ENCODE measurements around the gene CYTH1. TPM values are rescaled to one million over a fixed set of nuclear protein-coding genes. Genes with fewer than 3 reads are reported as not detected.

Gene CYTH1
- total RNA-seq, 1 donor from 2014 or later, result 25.0 TPM

DNA sequence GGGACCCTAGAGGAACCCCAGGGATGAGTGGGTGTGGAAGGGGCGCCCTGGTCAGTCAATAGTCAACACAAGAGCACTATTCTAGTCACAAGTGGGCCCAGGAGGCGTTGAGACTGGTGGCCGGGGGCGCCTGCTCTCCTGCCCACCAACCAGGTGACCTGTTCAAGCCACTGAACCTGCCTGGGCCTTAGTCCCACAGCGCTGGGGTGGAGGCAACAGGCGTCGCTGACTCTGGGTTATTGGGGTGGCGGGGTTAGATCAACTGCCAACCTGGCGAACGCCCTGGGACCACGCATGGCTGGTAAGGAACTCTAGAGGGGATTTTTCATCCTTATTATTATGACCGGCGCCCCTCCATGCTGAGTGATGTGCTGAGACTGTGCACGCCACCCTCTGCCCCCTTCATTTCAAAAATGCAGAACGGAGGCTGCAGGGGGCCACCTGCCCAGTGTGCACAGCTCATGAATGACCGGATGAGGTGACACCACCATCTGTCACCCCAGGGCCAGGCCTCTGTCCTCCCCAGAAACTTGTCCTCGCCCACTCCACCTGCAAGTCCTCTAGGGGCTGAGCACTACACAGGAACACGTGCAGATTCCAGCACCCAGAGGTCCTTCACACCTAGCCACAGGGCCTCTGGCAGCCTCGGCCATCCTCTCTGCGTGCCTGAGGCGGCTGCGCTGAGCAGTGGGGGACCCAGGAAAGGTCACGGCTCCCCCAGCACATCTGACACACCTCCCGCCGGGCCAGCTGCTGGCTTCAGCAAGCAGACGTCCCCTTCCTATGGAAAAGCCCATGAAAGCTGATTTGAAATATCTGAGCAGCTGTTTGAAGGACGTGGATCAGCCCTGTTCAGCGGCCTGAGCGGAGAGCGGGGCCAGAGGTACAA, 153.3 kb downstream of the CYTH1 start:
- no peak overlapping the region for H3K27ac Mint-ChIP-seq (ENCODE audit: unreplicated experiment)

DNA sequence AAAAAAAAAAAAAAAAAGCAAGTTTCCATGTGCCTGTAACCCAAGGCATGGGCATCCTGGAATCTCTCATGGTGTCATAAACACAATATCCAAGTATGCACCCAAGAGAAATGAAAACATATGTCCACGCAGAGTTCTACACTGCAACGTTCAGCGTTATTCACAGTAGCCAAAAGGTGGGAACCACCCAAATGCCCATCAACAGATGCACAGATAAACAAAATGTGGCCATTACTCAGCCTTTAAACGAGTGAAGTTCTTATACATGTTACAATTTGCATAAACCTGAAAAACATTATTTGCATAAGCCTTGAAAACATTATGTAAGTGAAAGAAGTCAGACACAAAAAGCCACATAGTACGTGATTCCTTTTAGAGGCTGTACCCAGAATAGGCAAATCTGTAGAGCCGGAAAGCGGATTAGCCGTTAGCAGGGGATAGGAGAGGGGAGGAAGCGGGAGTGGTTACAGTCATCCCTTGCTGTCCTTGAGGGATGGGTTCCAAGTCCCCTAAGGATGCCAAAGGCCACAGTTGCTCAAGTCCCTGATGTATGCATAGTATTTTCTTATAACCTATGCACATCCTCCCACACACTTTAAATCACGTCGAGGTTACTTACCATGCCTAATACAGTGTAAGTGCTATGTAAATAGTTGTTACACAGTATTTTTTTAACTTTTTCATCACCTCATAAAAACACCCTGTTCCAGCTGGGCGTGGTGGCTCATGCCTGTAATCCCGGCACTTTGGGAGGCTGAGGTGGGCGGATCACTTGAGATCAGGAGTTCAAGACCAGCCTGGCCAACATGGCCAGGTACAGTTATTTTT, 157.5 kb downstream of the CYTH1 start:
- Mint-ChIP-seq H3K36me3 (ENCODE audit: low read depth, unreplicated experiment) (no peaks in the 10 kb centered on the region), H3K9me3 (ENCODE audit: unreplicated experiment) (peaks cover 3% of the 10 kb centered on the region), H3K4me3 (ENCODE audit: unreplicated experiment) (no peak overlapping the region), H3K27me3 (ENCODE audit: low read depth, unreplicated experiment) (peaks cover 27% of the 10 kb centered on the region), H3K4me1 (ENCODE audit: low read depth, unreplicated experiment) (no peaks in the 10 kb centered on the region), H3K27ac (ENCODE audit: unreplicated experiment) (no peak overlapping the region)
- Histone ChIP-seq H3K9ac (ENCODE audit: low read length) (no peak overlapping the region), H3K4me3 (ENCODE audit: insufficient read depth, low read depth, low read length) (no peak overlapping the region), H3K27me3 (ENCODE audit: insufficient read depth, low read length) (peaks cover 5% of the 10 kb centered on the region), H4K20me1 (ENCODE audit: insufficient read depth, low read length) (no peaks in the 10 kb centered on the region), H3K9me3 (ENCODE audit: insufficient read depth, low read depth, low read length) (no peaks in the 10 kb centered on the region), H2AFZ (ENCODE audit: low read depth, low read length) (no peak overlapping the region), H3K36me3 (ENCODE audit: insufficient read depth, low read length) (no peaks in the 10 kb centered on the region), H3K4me1 (ENCODE audit: insufficient read depth, low read length) (no peaks in the 10 kb centered on the region), H3K27ac (ENCODE audit: low read depth, low read length) (no peak overlapping the region), H3K79me2 (ENCODE audit: insufficient read depth, low read length) (no peaks in the 10 kb centered on the region), H3K4me2 (ENCODE audit: low read length) (no peak overlapping the region)
- DNase-seq (ENCODE audit: low read depth) (no peak), FAIRE-seq (no peak)
- TF ChIP-seq CTCF (IDR thresholded peaks at IDR 0.05; ENCODE audit: insufficient read depth, low read depth, low read length) (no peak), EZH2 (IDR thresholded peaks at IDR 0.05; ENCODE audit: insufficient read depth, low read length) (no peak)

More for the DNA sequence above, 153.3 kb downstream of the CYTH1 start:
- H4K20me1 ChIP-seq (ENCODE audit: insufficient read depth, low read length), result no peaks in the 10 kb centered on the region
- H3K27ac ChIP-seq (ENCODE audit: low read depth, low read length), result no peak overlapping the region
- no peak overlapping the region for H3K4me2 ChIP-seq (ENCODE audit: low read length)
- no peaks in the 10 kb centered on the region for H3K36me3 Mint-ChIP-seq (ENCODE audit: low read depth, unreplicated experiment)
- H2AFZ ChIP-seq (ENCODE audit: low read depth, low read length), result no peak overlapping the region
- no peaks in the 10 kb centered on the region for H3K9me3 ChIP-seq (ENCODE audit: insufficient read depth, low read depth, low read length)
- H3K9ac ChIP-seq (ENCODE audit: low read length), result no peak overlapping the region
- H3K27me3 Mint-ChIP-seq (ENCODE audit: low read depth, unreplicated experiment), result peaks cover 30% of the 10 kb centered on the region
- H3K4me1 Mint-ChIP-seq (ENCODE audit: low read depth, unreplicated experiment), result no peaks in the 10 kb centered on the region
- no peaks in the 10 kb centered on the region for H3K79me2 ChIP-seq (ENCODE audit: insufficient read depth, low read length)
- H3K27me3 ChIP-seq (ENCODE audit: insufficient read depth, low read length), result peaks cover 3% of the 10 kb centered on the region
- no peak for TF ChIP-seq EZH2 (IDR thresholded peaks at IDR 0.05; ENCODE audit: insufficient read depth, low read length)
- no peak for TF ChIP-seq CTCF (IDR thresholded peaks at IDR 0.05; ENCODE audit: insufficient read depth, low read depth, low read length)
- no peaks in the 10 kb centered on the region for H3K36me3 ChIP-seq (ENCODE audit: insufficient read depth, low read length)
- FAIRE-seq, result no peak
- DNase-seq (ENCODE audit: low read depth), result no peak
- H3K4me3 ChIP-seq (ENCODE audit: insufficient read depth, low read depth, low read length), result no peak overlapping the region
- no peaks in the 10 kb centered on the region for H3K4me1 ChIP-seq (ENCODE audit: insufficient read depth, low read length)
- H3K4me3 Mint-ChIP-seq (ENCODE audit: unreplicated experiment), result no peak overlapping the region
- no peaks in the 10 kb centered on the region for H3K9me3 Mint-ChIP-seq (ENCODE audit: unreplicated experiment)

Other genes starting within 250 kb of the CYTH1 start
- gene DNAH17, start 204.9 kb downstream of the CYTH1 start, total RNA-seq, result 0.12 and 0.14 TPM in 2 replicates
- 48.1 and 51.0 TPM in 2 replicates for gene USP36, start 58.5 kb upstream of the CYTH1 start, total RNA-seq
- 1.3 and 1.6 TPM in 2 replicates for gene CEP295NL, start 120.9 kb upstream of the CYTH1 start, total RNA-seq
- 184 and 187 TPM in 2 replicates for gene TIMP2, start 143.1 kb upstream of the CYTH1 start, total RNA-seq
- gene LGALS3BP, start 197.7 kb upstream of the CYTH1 start, total RNA-seq, result 495 and 654 TPM in 2 replicates
- 71.3 and 72.1 TPM in 2 replicates for gene CANT1, start 227.5 kb upstream of the CYTH1 start, total RNA-seq
- gene C1QTNF1, start 241.9 kb upstream of the CYTH1 start, total RNA-seq, result 1.8 and 2.2 TPM in 2 replicates

Measured in astrocyte (in vitro differentiated cells and primary cell).